Erythroblast (primary cell): ENCODE data around the gene KRTAP22-2.

Source experiments
- GATA1 ChIP-seq: IDR thresholded peaks from 2 replicates; pipeline ENCODE4 v1.6.1; 2011; ENCODE audit warnings: low read depth, mild to moderate bottlenecking, control low read depth, low read length, moderate library complexity
- POLR2A ChIP-seq: IDR thresholded peaks from 2 replicates; pipeline ENCODE4 v1.6.1; 2011; ENCODE audit warnings: mild to moderate bottlenecking, low read length

- no peak for TF ChIP-seq POLR2A
- TF ChIP-seq GATA1, result no peak
Observed at GRCh38 chr21:30616125-30616524, 25.9 kb upstream of the KRTAP22-2 start, which contains the start of gene KRTAP20-1.
